Eye (tissue), 1 donor: Measurements from ENCODE around the gene INPP4B.

Experiments used
- DNase-seq: peaks from one replicate; pipeline ENCODE4 v3.0.0-alpha.2; 2015

INPP4B gene

GRCh38 chr4:142846108-142846728, at the start of gene INPP4B:
TSS of gene INPP4B (minus strand) at chr4:142846301.
- DNase-seq, result peak; percentile 88

GRCh38 chr4:142893012-142893411, 46.9 kb upstream of the INPP4B start:
- DNase-seq, result no peak

- DNase-seq, result peak; percentile 20
Observed at GRCh38 chr4:142886566-142886965, 40.5 kb upstream of the INPP4B start.

- peak; percentile 5 for DNase-seq
Observed at GRCh38 chr4:142883040-142883832, 37.1 kb upstream of the INPP4B start.

GRCh38 chr4:142882159-142882558, 36.1 kb upstream of the INPP4B start:
- no peak for DNase-seq

- no peak for DNase-seq
Observed at GRCh38 chr4:142881331-142881730, 35.2 kb upstream of the INPP4B start.

GRCh38 chr4:142875117-142875516, 29.0 kb upstream of the INPP4B start:
- no peak for DNase-seq

- no peak for DNase-seq
Observed at GRCh38 chr4:142874684-142875083, 28.6 kb upstream of the INPP4B start.

- DNase-seq, result peak; percentile 10
Observed at GRCh38 chr4:142866685-142867084, 20.6 kb upstream of the INPP4B start.

GRCh38 chr4:142861351-142861750, 15.2 kb upstream of the INPP4B start:
- no peak for DNase-seq

GRCh38 chr4:142858965-142859364, 12.9 kb upstream of the INPP4B start:
- DNase-seq, result no peak

GRCh38 chr4:142858446-142858845, 12.3 kb upstream of the INPP4B start:
- no peak for DNase-seq

- no peak for DNase-seq
Observed at GRCh38 chr4:142856576-142856975, 10.5 kb upstream of the INPP4B start.

- DNase-seq, result peak; percentile 9
Observed at GRCh38 chr4:142850478-142850877, 4.4 kb upstream of the INPP4B start.

- DNase-seq, result peak; percentile 72
Observed at GRCh38 chr4:142846729-142847596, 862 bp upstream of the INPP4B start.

GRCh38 chr4:142845293-142846107, 601 bp downstream of the INPP4B start:
- DNase-seq, result peak; percentile 72

GRCh38 chr4:142844782-142845181, 1.3 kb downstream of the INPP4B start:
- no peak for DNase-seq

GRCh38 chr4:142840516-142841123, 5.5 kb downstream of the INPP4B start:
- peak; percentile 74 for DNase-seq

GRCh38 chr4:142838778-142839177, 7.3 kb downstream of the INPP4B start:
- DNase-seq, result no peak

- DNase-seq, result peak; percentile 41
Observed at GRCh38 chr4:142832022-142832421, 14.1 kb downstream of the INPP4B start.

- no peak for DNase-seq
Observed at GRCh38 chr4:142826503-142827241, 19.4 kb downstream of the INPP4B start.
